Islet of Langerhans (tissue), 1 donor: Measurements from ENCODE around the gene CCZ1B.
"Not testable (repeated sequence)": the region's sequence is repeated elsewhere in the genome, so short reads cannot be mapped to it uniquely, and the experiment has no call there.

Experiments used
- FAIRE-seq: peaks from one replicate; lab custom pipeline; 2011; peaks lifted over from hg19 to GRCh38; lab: Jason Lieb, UNC

The CCZ1B gene

DNA sequence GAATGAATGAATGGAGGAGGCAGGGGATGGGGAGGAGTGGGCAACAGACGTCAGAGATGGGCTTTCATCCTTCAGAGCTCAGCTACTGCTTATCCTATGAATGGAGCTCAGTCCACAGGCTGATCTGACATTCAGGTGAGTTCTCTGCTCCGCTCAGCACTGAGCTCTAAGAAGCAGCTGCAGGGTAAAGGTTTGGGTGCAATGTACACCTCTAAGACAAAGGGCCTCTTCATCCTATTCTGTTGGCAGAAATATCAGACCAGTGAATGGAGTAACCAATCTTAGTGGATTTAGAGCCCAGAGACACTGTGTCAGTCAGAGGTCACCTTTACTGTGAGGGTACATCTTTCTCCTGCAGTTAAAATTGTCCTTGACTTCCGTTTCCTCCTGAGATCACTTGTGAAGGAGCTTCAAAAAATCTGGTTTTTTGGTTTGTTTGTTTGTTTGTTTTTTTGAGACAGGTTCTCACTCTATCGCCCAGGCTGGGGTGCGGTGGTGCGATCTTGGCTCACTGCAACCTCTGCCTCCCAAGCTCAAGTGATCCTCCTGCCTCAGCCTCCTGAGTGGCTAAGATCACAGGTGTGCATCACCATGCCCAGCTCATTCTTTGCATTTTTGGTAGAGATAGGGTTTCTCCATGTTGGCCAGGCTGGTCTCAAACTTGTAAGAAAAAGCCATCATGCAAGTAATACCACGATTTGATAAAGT lies 5.1 kb upstream of the CCZ1B start:
- no peak for FAIRE-seq

DNA sequence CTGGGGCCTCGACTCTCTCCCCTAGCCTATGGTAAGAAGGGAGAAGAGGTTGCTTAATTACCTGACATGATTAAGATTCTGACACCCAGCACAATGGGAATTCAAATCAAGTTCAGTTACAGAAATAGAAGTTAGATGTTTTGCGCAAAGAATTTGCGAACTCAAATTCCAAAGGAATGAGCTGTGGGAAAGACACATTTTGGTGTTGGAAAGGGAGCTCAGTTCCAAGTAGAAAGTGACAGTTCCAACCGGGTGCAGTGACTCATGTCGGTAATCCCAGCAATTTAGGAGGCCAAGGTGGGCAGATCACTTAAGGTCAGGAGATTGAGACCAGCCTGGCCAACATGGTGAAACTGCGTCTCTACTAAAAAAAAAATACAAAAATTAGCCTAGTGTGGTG lies 4.0 kb upstream of the CCZ1B start:
- FAIRE-seq: not testable (repeated sequence)

DNA sequence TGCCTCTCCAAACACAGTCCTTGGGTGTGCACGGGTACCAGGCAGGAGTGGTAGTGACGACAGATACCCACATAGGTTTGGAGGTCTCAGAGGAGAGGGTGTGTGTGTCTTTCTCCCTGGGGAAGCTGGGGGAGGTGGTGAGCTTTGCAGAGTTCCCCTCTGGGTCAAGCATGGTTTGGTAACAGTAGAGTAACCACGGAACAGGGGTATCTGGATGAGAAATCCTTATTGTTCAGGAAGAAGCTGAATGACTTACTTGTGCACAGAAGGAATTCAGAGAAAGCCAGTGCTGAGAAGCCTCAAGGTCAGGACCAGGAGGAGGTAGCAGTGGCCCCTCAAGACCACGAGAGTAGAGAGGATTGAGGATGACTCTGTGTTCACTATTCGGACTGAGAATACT lies 3.5 kb upstream of the CCZ1B start:
- not testable (repeated sequence) for FAIRE-seq

DNA sequence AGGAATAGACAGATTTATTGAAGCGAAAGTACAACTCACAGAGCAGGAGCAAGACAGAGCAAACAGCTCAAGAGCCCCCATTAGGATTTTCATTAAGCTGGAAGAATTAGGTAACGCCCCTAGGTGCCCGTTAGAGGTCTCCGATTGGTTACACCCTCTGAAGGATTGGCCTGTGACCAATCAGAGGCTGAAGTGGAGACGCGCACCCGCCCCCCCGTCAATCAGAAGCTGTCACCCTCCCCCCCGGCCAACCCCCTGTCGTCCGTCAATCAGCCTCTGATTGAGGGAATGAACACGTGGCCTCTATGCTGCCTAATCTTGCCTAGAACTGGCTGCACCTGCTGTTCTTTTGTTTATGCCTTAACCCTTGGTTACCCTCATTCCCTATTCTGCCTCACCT lies 1.1 kb upstream of the CCZ1B start:
- FAIRE-seq: not testable (repeated sequence)

DNA sequence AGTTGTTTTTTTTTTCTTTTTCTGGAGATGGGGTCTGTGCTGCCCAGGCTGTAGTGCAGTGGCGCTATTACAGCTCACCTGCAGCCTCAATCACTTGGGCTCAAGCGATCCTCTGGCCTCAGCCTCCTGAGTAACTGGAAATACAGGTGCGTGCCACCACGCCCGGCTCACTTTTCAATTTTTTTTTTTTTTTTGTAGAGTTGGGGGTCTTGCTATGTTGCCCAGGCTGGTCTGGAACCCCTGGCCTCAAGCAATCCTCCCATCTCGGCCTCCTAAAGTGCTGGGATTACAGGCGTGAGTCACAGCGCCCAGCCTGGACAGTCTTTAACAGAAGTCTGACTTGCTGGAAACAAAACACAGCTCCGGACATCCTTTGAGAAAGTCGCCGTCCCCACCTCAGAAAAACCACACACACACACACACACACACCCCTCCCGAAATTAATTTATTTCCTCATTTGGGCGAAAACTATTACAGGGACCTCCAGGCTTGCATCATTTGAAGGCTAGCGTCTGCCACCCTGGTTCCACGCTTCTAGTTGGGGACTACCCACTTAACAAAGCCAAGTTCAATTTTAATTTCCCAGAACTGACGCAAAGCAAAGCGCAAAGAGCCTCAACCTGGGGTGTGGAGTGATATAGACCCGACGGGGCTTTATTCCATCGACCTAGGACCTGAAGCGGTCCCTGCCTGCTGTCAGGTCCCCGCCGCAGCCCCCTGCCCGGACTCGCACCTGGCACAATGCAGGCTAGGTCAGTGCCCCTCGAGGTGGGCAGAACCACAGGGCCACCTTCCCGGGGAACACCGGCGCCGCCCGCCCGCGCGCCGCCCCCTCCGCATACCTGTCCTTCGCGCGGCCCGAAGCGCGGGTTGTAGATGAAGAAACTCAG lies 594 bp downstream of the CCZ1B start:
- FAIRE-seq: not testable (repeated sequence)

DNA sequence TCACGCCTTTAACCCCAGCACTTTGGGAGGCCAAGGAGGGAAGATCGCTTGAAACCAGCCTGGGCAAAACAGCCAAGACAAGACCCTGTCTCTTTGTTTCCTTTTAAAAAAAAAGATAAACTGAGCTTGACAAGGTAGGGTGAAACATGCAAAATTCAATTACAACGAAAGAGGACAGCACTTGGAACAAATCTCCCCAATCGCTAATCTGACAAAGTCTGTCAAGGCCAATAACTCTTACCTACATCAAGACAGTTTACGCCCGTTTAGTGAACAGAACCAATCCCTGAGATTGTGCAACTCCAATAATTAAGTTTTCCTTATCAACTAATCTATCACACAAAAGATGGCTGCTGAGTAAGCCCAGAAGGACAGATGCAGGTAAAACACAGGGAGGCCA lies 4.5 kb downstream of the CCZ1B start:
- FAIRE-seq: not testable (repeated sequence)

DNA sequence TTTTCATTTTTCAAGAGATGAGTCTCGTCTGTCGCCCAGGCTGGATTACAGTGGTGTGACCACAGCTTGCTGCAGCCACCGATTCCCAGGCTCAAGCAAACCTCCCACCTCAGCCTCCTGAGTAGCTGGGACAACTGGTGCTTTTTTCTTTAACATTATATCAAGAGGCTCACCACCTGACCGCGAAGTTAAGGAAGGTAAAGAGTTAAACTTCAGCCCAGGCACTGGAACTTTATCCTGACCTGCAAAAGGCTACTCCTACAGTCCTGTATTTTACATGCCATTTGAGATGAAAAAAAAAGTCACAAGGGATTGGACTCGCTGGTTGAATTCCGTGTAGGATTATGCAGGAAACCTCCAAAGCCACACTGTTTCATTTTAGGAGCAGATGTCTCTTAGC lies 10.6 kb downstream of the CCZ1B start:
- FAIRE-seq: not testable (repeated sequence)

DNA sequence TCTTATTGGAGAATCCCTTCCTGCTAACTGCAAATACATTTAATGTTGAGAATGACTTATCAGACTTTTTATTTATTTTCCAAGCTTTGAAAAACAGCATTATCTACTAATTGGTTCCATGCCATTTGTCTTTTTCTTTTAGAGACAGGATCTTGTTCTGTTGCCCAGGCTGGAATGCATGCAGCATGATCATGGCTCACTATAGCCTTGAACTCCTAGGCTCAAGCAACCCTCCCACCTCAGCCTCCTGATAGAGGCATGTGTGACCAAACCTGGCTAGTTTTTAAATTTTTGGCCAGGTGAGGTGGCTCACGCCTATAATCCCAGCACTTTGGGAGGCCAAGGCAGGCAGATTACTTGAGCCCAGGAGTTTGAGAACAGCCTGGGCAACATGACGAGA lies 13.1 kb downstream of the CCZ1B start:
- FAIRE-seq: not testable (repeated sequence)

DNA sequence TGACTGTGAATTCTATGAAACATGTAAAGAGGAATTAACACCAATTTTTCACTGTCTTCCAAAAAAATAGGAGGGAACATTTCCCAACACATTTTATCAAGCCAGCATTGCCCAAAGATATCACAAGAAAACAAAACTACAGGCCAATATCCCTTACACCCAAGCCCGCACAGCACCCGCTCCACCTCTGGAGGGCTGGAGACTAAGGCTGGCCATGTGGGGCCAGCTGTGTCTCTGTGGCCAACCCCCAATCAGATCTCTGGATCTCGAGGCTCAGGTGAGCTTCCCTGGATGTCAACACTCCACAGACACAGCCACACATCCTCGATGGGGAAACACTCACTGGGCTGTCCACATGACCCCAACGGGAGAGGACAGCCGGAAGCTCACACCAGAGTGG lies 18.1 kb downstream of the CCZ1B start:
- FAIRE-seq: not testable (repeated sequence)

DNA sequence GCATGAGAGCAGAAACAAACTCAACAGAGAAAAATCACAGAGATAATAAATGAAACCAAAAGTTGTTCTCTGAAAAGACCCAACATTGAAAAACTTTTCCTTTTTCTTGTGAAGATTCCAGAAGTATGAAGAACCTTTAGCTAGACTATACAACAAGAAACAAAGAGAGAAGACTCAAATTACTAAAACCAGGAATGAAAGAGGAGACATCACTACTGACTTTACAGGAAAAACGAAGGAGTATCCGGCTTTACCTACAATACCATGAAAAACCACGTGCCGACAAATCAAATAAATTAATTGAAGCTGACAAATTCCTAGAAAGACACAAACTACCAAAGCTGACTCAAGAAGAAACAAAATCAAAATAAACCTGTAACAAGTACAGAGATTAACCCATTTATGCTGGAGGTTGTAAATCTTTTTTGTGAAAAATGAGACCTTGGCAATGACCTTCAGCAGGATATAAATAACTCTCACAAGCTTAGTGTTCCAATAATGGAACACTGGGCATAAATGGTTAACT lies 18.6 kb downstream of the CCZ1B start:
- not testable (repeated sequence) for FAIRE-seq

DNA sequence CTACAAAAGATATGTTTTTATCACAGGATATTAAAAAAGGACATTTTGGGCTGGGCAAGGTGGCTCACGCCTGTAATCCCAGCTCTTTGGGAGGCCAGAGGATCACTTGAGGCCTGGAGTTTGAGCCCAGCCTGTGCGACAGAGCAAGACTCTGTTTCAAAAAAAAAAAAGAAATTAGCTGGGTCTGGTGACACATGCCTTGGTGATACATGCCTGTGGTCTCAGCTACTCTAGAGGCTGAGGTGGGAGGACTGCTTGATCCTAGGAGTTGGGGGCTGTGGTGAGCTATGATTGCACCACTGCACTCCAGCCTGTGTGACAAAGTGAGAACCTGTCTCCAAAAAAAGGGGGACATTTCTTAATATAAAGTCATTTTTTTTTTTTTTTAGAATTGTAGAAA lies 25.7 kb downstream of the CCZ1B start:
- FAIRE-seq: not testable (repeated sequence)

DNA sequence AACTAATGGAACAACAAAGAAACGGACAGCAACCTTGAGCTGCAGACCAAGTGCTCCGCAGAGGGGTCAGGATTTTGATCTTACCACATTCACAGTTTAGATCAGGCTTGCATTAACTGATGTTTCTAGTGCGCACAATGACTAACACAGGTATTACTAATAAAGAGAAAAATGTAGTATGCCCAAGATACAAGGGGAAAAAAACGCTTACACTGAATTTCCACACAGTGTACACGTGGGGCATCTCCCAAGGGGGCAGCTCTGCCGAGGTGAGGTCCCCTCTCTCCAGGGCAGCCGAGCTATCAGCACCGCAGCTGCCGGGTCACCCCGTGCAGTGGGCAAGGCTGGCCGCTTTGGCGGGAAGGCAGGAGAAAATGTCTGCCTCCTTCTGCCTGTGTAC lies 26.2 kb downstream of the CCZ1B start:
- FAIRE-seq: not testable (repeated sequence)

DNA sequence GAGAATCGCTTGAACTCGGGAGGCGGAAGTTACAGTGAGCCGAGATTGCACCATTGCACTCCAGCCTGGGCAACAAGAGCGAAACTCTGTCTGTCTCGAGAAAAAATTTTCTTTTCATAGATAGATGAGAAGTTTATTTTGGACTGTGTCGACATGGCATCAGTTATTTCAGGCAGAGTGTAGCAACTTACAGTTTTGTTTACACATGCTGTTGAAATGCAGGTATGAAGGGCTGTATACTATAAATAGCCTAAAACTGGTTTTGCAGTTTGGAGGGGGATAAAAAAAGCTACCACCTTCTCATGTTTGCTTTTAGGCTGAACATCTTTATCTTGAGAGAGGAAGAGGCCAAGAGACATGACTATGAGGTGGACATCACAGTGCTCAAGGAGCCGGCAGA lies 28.0 kb downstream of the CCZ1B start:
- not testable (repeated sequence) for FAIRE-seq

DNA sequence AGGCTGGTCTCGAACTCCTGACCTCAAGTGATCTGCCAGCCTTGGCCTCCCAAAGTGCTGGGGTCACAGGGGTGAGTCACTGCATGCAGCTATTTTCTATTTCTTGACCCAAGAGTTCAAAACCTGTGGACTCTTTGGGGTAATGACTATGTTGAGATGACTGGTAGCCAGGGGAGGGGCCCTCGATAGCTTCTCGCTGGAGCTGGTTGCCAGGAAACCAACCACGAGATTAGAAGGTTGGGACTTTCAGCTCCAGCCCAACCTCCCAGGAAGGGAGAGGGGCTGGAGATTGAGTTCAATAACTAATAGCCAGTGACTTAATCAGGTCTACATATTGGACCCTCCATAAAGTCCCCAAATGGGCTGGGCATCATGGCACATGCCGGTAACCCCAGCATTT lies 28.9 kb downstream of the CCZ1B start:
- FAIRE-seq: not testable (repeated sequence)

DNA sequence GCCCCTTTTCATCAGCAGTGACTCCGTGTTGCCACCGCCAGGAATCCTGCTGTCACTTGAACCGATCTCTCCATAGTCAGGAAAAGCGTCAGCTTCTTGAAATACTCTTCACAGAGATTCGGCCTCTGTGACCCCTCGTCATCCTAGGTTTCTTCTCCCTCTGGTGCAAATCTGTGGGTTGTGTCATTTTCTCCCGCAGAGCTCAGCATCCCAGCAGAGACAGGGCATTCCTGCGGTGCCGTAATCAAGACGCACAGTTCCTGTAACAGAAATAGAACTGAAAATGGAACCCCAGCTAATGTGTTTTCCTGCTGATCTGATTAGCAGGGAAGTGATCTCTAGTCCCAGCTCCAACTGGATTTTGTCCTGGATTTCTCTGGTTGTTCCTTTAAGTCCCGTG lies 31.8 kb downstream of the CCZ1B start:
- not testable (repeated sequence) for FAIRE-seq

DNA sequence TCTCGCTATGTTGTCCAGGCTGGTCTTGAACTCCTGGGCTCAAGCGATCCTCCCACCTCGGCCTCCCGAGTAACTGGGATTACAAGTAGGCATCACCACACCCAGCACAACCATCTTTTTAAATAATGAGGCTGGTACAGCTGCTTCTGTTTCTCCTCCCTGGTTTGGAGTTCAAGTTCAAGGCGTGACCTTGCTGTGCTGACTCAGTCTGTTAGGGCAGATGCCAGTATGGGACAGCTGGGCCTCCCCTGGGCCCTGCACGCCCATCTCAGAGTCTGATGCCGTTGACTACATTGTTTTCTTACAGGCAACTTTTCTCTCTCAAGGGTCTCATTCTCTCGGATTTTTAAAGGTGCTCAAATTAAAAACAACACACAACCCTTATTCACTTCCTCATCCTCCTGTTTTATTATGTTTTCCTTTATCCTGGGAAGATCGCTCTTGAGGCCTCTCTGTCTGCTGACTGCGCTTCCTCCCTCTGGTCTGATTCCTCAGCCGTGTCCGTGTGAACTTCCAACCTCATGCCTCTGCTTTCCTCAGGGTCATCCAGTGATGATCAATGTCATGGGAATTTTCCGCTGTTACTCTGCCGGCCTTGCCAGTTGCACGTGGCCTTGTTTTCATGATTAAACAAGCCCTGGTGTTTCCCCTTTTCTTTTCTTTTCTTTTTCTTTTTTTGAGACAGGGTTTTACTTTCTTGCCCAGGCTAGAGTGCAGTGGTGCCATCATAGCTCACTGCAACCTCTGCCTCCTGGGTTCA lies 33.8 kb downstream of the CCZ1B start:
- FAIRE-seq: not testable (repeated sequence)

DNA sequence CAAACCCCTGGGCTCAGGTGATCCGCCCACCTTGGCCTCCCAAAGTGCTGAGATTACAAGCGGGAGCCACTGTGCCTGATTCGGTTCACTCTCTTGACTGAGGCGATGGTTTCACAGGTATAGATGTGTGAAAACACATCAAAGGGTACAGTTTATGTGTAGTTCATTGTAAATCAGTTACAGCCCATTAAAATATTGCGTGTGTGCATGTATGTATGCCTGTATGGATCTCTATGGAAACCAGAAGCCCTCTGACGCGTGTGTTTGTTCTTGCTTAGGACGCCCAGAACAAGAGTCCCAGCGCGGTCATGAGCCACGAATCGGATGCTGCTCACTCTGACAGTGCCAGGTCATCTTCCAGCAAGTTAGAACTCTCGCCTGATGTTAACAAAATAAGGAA lies 36.7 kb downstream of the CCZ1B start:
- not testable (repeated sequence) for FAIRE-seq

DNA sequence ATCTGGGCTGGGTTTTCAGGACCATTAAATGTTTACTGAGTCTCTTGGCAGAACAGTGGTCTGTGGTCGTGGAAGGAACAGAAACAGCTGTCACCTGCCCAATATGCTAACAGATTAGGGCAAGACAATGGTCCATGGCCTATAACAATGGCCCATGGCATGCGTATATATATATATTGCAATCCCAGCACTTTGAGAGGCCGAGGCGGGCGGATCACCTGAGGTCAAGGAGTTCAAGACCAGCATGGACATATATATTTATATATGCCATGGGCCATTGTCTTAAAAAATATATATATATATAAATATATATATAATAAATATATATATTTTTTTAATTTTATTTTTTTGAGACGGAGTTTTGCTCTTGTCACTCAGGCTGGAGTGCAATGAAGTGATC lies 44.5 kb downstream of the CCZ1B start:
- not testable (repeated sequence) for FAIRE-seq

DNA sequence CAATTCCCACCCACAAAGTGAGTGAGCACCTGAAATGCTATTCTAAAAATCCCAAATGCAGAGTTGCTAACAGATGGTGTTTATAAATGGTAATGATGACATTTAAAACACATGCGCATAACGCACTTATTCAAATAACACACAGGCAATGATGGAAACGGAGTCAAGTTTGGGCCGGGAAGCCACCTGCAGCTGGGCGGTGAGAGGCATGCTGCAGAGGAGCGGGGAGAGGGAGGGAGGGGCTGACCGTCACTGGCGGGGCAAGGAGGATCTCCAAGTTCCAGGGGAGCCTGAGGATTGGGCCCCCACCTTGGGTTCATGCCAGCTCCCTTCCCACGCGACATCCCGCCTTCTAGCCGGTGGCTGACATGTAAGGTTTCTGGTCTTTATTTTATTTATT lies 64.9 kb downstream of the CCZ1B start:
- FAIRE-seq: not testable (repeated sequence)

DNA sequence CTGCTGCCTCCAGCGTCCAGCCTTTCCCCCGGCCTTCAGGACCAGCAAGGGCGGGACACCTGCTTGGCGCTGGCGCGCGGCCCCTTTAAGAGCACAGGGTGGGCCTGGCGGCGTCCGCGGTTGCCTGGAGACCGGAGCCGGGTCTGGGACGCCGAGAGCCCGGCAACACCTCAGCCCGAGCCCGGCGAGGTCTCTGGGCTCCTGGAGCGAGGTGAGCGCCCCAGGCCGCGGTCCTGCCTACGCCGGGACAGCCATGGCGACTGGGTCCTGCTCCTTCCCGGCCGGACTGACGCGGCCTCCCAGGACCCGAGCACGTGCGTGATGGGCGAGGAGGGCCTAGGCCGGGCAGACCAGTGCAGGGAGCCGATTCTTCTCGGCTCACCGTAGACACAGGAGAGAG lies 72.1 kb downstream of the CCZ1B start, which contains the start of gene RSPH10B2:
Gene RSPH10B2, plus strand, starts transcription at position 140 of the 400 bp plus-strand sequence. CDS start 3,575 bp downstream, outside the sequence.
- not testable (repeated sequence) for FAIRE-seq

DNA sequence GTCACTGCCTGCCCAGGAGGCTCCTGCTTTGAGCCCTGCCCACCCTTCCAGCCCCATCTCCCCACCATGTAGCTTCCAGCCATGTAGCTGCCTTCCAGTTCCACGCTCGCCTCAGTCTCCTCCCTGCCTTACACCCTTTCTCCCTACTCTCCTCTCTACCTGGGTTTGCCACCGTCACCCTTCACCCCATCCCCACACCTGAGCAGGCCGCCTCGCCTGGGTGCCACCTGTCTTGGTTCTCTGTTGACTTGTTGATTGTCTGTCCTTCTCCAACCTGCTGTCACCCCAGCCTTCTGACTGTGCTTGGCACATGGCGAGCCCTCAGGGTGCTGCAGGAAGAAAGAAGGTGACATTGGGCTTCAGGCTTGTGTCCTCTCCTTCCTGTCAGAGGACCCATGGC lies 75.9 kb downstream of the CCZ1B start:
- FAIRE-seq: not testable (repeated sequence)

DNA sequence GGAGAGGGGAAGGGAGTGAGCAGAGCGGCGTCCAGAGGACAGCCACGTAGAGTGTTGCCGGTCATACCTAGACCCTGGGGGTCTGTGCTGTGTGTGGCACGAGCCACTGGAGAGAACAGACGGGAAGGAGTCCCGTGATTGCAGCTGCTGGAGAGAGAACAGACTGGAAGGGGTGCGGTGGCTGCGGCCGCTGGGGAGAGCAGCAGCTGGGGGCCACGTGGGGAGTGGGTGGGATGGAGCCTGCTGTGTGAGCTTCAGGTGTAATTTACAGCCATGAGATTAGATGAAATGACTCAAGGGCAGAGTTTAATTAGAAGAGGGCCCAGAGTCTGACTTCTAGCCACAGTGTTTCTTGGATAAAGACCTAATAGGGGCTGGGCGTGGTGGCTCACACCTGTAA lies 76.7 kb downstream of the CCZ1B start:
- not testable (repeated sequence) for FAIRE-seq
